Testis (tissue), 3 donors: ENCODE measurements around the gene GPR157. TPM values are rescaled to one million over a fixed set of nuclear protein-coding genes. Genes with fewer than 3 reads are reported as not detected.

ENCODE experiments used
- DNase-seq: peaks from one replicate; pipeline ENCODE4 v3.0.0-alpha.2; 2019
- H3K27ac ChIP-seq, 2 donors: fragments of 200-600 bp; sonication (generic); one replicate each; pipeline ENCODE4 v1.5.1; 2019
- H3K27me3 ChIP-seq: fragments of 200-600 bp; sonication (generic); one replicate; pipeline ENCODE4 v1.5.1; 2019
- H3K36me3 ChIP-seq: fragments of 200-600 bp; sonication (generic); one replicate; pipeline ENCODE4 v1.5.1; 2017; ENCODE audit warnings: low read depth; ENCODE audit errors: missing control alignments
- H3K4me1 ChIP-seq: fragments of 200-600 bp; sonication (generic); one replicate; pipeline ENCODE4 v1.5.1; 2019
- H3K4me3 ChIP-seq, 2 donors: fragments of 200-600 bp; sonication (generic); one replicate each; pipeline ENCODE4 v1.5.1; 2017 to 2019
- H3K9me3 ChIP-seq: fragments of 200-600 bp; sonication (generic); one replicate; pipeline ENCODE4 v1.5.1; 2017
- CTCF ChIP-seq, 3 experiments: fragments of 450-650 bp in 2 of 3; fragments of 200-600 bp in 1 of 3; sonication (generic) in 1 of 3; IDR thresholded peaks; one replicate each; pipeline ENCODE4 v1.5.1; 2016 to 2019; ENCODE audit warnings: antibody characterized with exemption in 3 of 3, mild to moderate bottlenecking in 2 of 3, moderate library complexity in 1 of 3
- POLR2A ChIP-seq: fragments of 450-650 bp; IDR thresholded peaks from one replicate; pipeline ENCODE4 v1.6.1; 2017; ENCODE audit warnings: antibody characterized with exemption, mild to moderate bottlenecking, moderate library complexity
- WGBS, 2 donors: methylation state at CpG; one replicate each; pipeline ENCODE4 v1.1.5; 2018; 5-methylcytosine and 5-hydroxymethylcytosine counted together
- intact Hi-C: fragments of 100-400 bp; cut with DNase I; formaldehyde crosslinking; loops from one replicate; pipeline ENCODE4 v1.15.1; 2023; ENCODE audit warnings: low total_unique reads
- polyA plus RNA-seq: library from polyadenylated mRNA; stranded (reverse); fragments of 350-450 nt; fragmentation: Illumina TruSeq; extraction: RNeasy Lipid Tissue Mini Kit (QIAGEN cat#74804); gene quantifications from one replicate; pipeline ENCODE4 v1.2.3, GENCODE V29; 2014; ENCODE audit warnings: low read depth, low replicate concordance; ENCODE audit not compliant: insufficient read depth
- total RNA-seq, 2 donors: library from RNA; depleted of rRNA; stranded (reverse); fragments of >200 nt; gene quantifications; one replicate each; pipeline ENCODE4 v1.2.3, GENCODE V29; 2016

GPR157 gene
- total and polyA plus RNA-seq, 3 donors from 2014 or later: 4.1 to 11.7 (median 8.8) TPM

GRCh38 chr1:9110669-9111356 is 18.1 kb downstream of the GPR157 start:
- DNase-seq: peak; percentile 96
- H3K4me3 ChIP-seq: no peak overlapping the region
- no peak overlapping the region for H3K27ac ChIP-seq
- intact Hi-C loops: loop anchor here (5.0 kb wide), 1 partner anchor 86 kb away; no protein-coding TSS in a partner anchor
- 40 to 55% methylated on average over 10 to 18 of the region's 18 CpGs for WGBS, 2 donors
- H3K27me3 ChIP-seq: no peaks in the 10 kb centered on the region
- no peaks in the 10 kb centered on the region for H3K36me3 ChIP-seq
- H3K9me3 ChIP-seq: no peaks in the 10 kb centered on the region
- peaks cover 11% of the 10 kb centered on the region for H3K4me1 ChIP-seq
- TF ChIP-seq CTCF (IDR thresholded peaks at IDR 0.05) (peak; percentile 89 to 95 (median 93)), POLR2A (no peak)

GRCh38 chr1:9108056-9108665 is 20.7 kb downstream of the GPR157 start:
- Histone ChIP-seq H3K9me3 (no peaks in the 10 kb centered on the region), H3K27ac (no peak overlapping the region), H3K27me3 (no peaks in the 10 kb centered on the region), H3K36me3 (no peaks in the 10 kb centered on the region), H3K4me1 (peaks cover 11% of the 10 kb centered on the region), H3K4me3 (no peak overlapping the region)
- no peak for DNase-seq
- intact Hi-C loops: no loop called here
- TF ChIP-seq POLR2A: no peak
- no peak for TF ChIP-seq CTCF (IDR thresholded peaks at IDR 0.05)
- WGBS, 2 donors: 66 to 77% methylated on average over 11 to 12 of the region's 12 CpGs

GRCh38 chr1:9107136-9107535 is 21.8 kb downstream of the GPR157 start:
- H3K4me3 ChIP-seq: no peak overlapping the region
- TF ChIP-seq CTCF (IDR thresholded peaks at IDR 0.05): no peak
- no peak for TF ChIP-seq POLR2A
- intact Hi-C loops: no loop called here
- peak; percentile 56 for DNase-seq
- no peaks in the 10 kb centered on the region for H3K36me3 ChIP-seq
- WGBS, 2 donors: 22 to 44% methylated on average over 4 of the region's 4 CpGs
- peak overlapping the region in 1 of 2 donors; percentile 58 for H3K27ac ChIP-seq
- H3K27me3 ChIP-seq: no peaks in the 10 kb centered on the region
- peaks cover 11% of the 10 kb centered on the region for H3K4me1 ChIP-seq
- no peaks in the 10 kb centered on the region for H3K9me3 ChIP-seq

GRCh38 chr1:9106286-9106685 is 22.6 kb downstream of the GPR157 start:
- intact Hi-C loops: no loop called here
- TF ChIP-seq CTCF (IDR thresholded peaks at IDR 0.05) (no peak), POLR2A (no peak)
- Histone ChIP-seq H3K27ac (no peak overlapping the region), H3K36me3 (no peaks in the 10 kb centered on the region), H3K4me3 (no peak overlapping the region), H3K9me3 (no peaks in the 10 kb centered on the region), H3K4me1 (peaks cover 11% of the 10 kb centered on the region), H3K27me3 (no peaks in the 10 kb centered on the region)
- no peak for DNase-seq
- WGBS, 2 donors: 87 to 89% methylated on average over 7 to 14 of the region's 14 CpGs
